OCI-LY7 (cell line): ENCODE data around the gene VPS35L. TPM values are rescaled to one million over a fixed set of nuclear protein-coding genes. Genes with fewer than 3 reads are reported as not detected.

ENCODE experiments used
- BruUV-seq: library from RNA; stranded (reverse); fragments of 400-500 nt; replicated peaks from 2 replicates; lab custom pipeline; 2021; lab: Mats Ljungman, UMichigan
- CTCF ChIA-PET: fragments of 300-600 bp; sonication (Branson Sonifier 250); formaldehyde crosslinking; loops from one replicate; lab custom pipeline; 2022; ENCODE audit warnings: antibody characterized with exemption; ENCODE audit not compliant: unreplicated experiment; lab: Charles Lee
- POLR2A ChIA-PET: fragments of 300-600 bp; sonication (Branson Sonifier 250); formaldehyde crosslinking; loops from one replicate; lab custom pipeline; 2022; ENCODE audit warnings: antibody characterized with exemption; lab: Charles Lee
- DNase-seq: peaks from one replicate; pipeline ENCODE4 v3.0.0-alpha.2; 2015; ENCODE audit warnings: low spot score
- H2AFZ ChIP-seq: fragments of 200-600 bp; sonication (generic), shearing (Covaris generic); 2 replicates; pipeline ENCODE4 v1.6.1; 2014; ENCODE audit warnings: mild to moderate bottlenecking, antibody characterized with exemption, low read length, moderate library complexity
- H3K27ac ChIP-seq: fragments of 200-600 bp; sonication (generic); 2 replicates; pipeline ENCODE4 v1.5.1; 2014; ENCODE audit warnings: mixed run types, low read depth, mild to moderate bottlenecking, moderate library complexity, low read length, inconsistent platforms; ENCODE audit not compliant: poor library complexity, severe bottlenecking
- H3K36me3 ChIP-seq: fragments of 200-600 bp; sonication (generic); 2 replicates; pipeline ENCODE4 v1.6.1; 2014; ENCODE audit warnings: mild to moderate bottlenecking, antibody characterized with exemption, low read length, moderate library complexity, mixed read lengths; ENCODE audit not compliant: insufficient read depth
- H3K4me1 ChIP-seq: fragments of 200-600 bp; sonication (generic); 2 replicates; pipeline ENCODE4 v1.5.1; 2014; ENCODE audit warnings: mild to moderate bottlenecking, low read length; ENCODE audit not compliant: insufficient read depth, poor library complexity, severe bottlenecking
- H3K4me2 ChIP-seq: fragments of 200-600 bp; sonication (generic); 2 replicates; pipeline ENCODE4 v1.6.1; 2014; ENCODE audit warnings: mild to moderate bottlenecking, low read length
- H3K4me3 ChIP-seq: fragments of 200-600 bp; sonication (generic); 2 replicates; pipeline ENCODE4 v1.5.1; 2014; ENCODE audit warnings: mild to moderate bottlenecking, low read depth, low read length; ENCODE audit not compliant: poor library complexity, severe bottlenecking
- H3K79me2 ChIP-seq: fragments of 200-600 bp; sonication (generic); 2 replicates; pipeline ENCODE4 v1.6.1; 2016; ENCODE audit warnings: low read depth, mild to moderate bottlenecking, low read length, moderate library complexity, mixed read lengths; ENCODE audit not compliant: insufficient read depth
- H3K9me2 ChIP-seq: fragments of 200-600 bp; sonication (generic); 2 replicates; pipeline ENCODE4 v1.6.1; 2016; ENCODE audit warnings: mild to moderate bottlenecking, low read length, mixed read lengths; ENCODE audit not compliant: insufficient read depth
- H3K9me3 ChIP-seq: fragments of 200-600 bp; sonication (generic); 2 replicates; pipeline ENCODE4 v1.6.1; 2014; ENCODE audit warnings: mild to moderate bottlenecking, mixed run types, low read length, mixed read lengths
- H4K20me1 ChIP-seq: fragments of 200-600 bp; sonication (generic); 2 replicates; pipeline ENCODE4 v1.6.1; 2014; ENCODE audit warnings: mild to moderate bottlenecking, antibody characterized with exemption, low read length, moderate library complexity, mixed read lengths; ENCODE audit not compliant: insufficient read depth
- CTCF ChIP-seq: fragments of 200-600 bp; sonication (generic); conservative IDR thresholded peaks from 2 replicates; pipeline ENCODE4 v1.5.1; 2014; ENCODE audit warnings: mild to moderate bottlenecking, antibody characterized with exemption, low read length, moderate library complexity, mixed read lengths
- EZH2phosphoT487 ChIP-seq: fragments of 200-600 bp; sonication (generic); IDR thresholded peaks from 2 replicates; pipeline ENCODE4 v1.6.1; 2018; ENCODE audit warnings: low read depth, borderline replicate concordance, mild to moderate bottlenecking, mixed run types, antibody characterized with exemption, low read length, moderate library complexity, mixed read lengths
- intact Hi-C: fragments of 100-400 bp; cut with micrococcal nuclease; formaldehyde crosslinking; loops from one replicate; pipeline ENCODE4 v1.10.0; 2022; ENCODE audit not compliant: unreplicated experiment
- total RNA-seq, 2 experiments: library from RNA; depleted of rRNA in 1 of 2; stranded (reverse); fragments of >200 nt in 1 of 2; shearing (Covaris generic) in 1 of 2; gene quantifications; 2 replicates each; pipeline ENCODE4 v1.2.3, GENCODE V29; 2014 to 2022

Gene VPS35L
- total RNA-seq, 2 experiments from 2014 or later: 16.5 to 65.2 TPM

- intact Hi-C loops: no loop called here
- no peak overlapping the region for H3K4me3 ChIP-seq
- no peak for TF ChIP-seq EZH2phosphoT487
- TF ChIP-seq CTCF: no peak
- no peaks in the 10 kb centered on the region for H3K4me1 ChIP-seq
- no peak for DNase-seq
- no peak overlapping the region for H3K4me2 ChIP-seq
- CTCF ChIA-PET: no interaction called here
- no peaks in the 10 kb centered on the region for H3K79me2 ChIP-seq
- H3K9me2 ChIP-seq: no peaks in the 10 kb centered on the region
- H2AFZ ChIP-seq: no peak overlapping the region
- no peaks in the 10 kb centered on the region for H3K9me3 ChIP-seq
- H3K27ac ChIP-seq: no peak overlapping the region
- BruUV-seq: no TSS peak
- POLR2A ChIA-PET: interaction anchor here (0.6 kb wide), 1 partner anchor 303 kb away, joined by 3 read pairs; no protein-coding TSS in a partner anchor
- no peaks in the 10 kb centered on the region for H4K20me1 ChIP-seq
- peaks cover 24% of the 10 kb centered on the region for H3K36me3 ChIP-seq
Observed at GRCh38 chr16:19642501-19642900, 87.0 kb downstream of the VPS35L start.

- Histone ChIP-seq H3K4me1 (no peaks in the 10 kb centered on the region), H3K4me2 (no peak overlapping the region), H2AFZ (no peak overlapping the region), H4K20me1 (no peaks in the 10 kb centered on the region), H3K79me2 (no peaks in the 10 kb centered on the region), H3K36me3 (peaks cover 14% of the 10 kb centered on the region; the same call in 1 of the 2 replicates), H3K27ac (no peak overlapping the region), H3K9me3 (no peaks in the 10 kb centered on the region), H3K4me3 (no peak overlapping the region), H3K9me2 (no peaks in the 10 kb centered on the region)
- ChIA-PET CTCF (no interaction called here), POLR2A (no interaction called here)
- no peak for TF ChIP-seq EZH2phosphoT487
- TF ChIP-seq CTCF: no peak
- no TSS peak for BruUV-seq
- intact Hi-C loops: no loop called here
- no peak for DNase-seq
Observed at GRCh38 chr16:19644877-19645276, 89.4 kb downstream of the VPS35L start.

GRCh38 chr16:19645557-19645981 lies 90.1 kb downstream of the VPS35L start:
- TF ChIP-seq EZH2phosphoT487 (no peak), CTCF (no peak)
- no peaks in the 10 kb centered on the region for H3K9me2 ChIP-seq
- no peak overlapping the region for H3K4me2 ChIP-seq
- no TSS peak for BruUV-seq
- H3K9me3 ChIP-seq: no peaks in the 10 kb centered on the region
- H3K27ac ChIP-seq: no peak overlapping the region
- no peaks in the 10 kb centered on the region for H3K4me1 ChIP-seq
- H3K36me3 ChIP-seq: peaks cover 14% of the 10 kb centered on the region; the same call in 1 of the 2 replicates
- no peak overlapping the region for H2AFZ ChIP-seq
- intact Hi-C loops: no loop called here
- ChIA-PET CTCF (no interaction called here), POLR2A (no interaction called here)
- no peak overlapping the region for H3K4me3 ChIP-seq
- DNase-seq: no peak
- no peaks in the 10 kb centered on the region for H3K79me2 ChIP-seq
- H4K20me1 ChIP-seq: no peaks in the 10 kb centered on the region
